Body of pancreas (tissue), 4 donors: Measurements from ENCODE around the gene ZBTB49. TPM values are rescaled to one million over a fixed set of nuclear protein-coding genes. Genes with fewer than 3 reads are reported as not detected.
"Not testable (repeated sequence)": the region's sequence is repeated elsewhere in the genome, so short reads cannot be mapped to it uniquely, and the experiment has no call there.

Experiments
- ATAC-seq: fragments of 150-250 bp; one replicate; pipeline ENCODE4 v1.9.1; 2016
- DNase-seq, 4 donors: peaks; one replicate each; pipeline ENCODE4 v3.0.0-alpha.2; 2019
- H3K27ac ChIP-seq, 4 donors: fragments of 200-600 bp; sonication (generic); 1 replicate in 3 of 4; 2 replicates in 1 of 4; pipeline versions ENCODE4 v1.5.1 to v1.6.1; 2016 to 2019; ENCODE audit warnings: mild to moderate bottlenecking in 1 of 4, mixed read lengths in 1 of 4, moderate library complexity in 1 of 4
- H3K27me3 ChIP-seq, 2 donors: fragments of 200-600 bp; sonication (generic); one replicate each; pipeline ENCODE4 v1.6.0; 2016; ENCODE audit warnings: mild to moderate bottlenecking in 1 of 2
- H3K36me3 ChIP-seq, 2 donors: fragments of 200-600 bp; sonication (generic); replicated peaks in 1 of 2; 2 replicates each; pipeline ENCODE4 v1.5.1; 2016; ENCODE audit warnings: low read depth in 2 of 2; ENCODE audit not compliant: insufficient read depth in 1 of 2
- H3K4me1 ChIP-seq: fragments of 200-600 bp; sonication (generic); one replicate; pipeline ENCODE4 v1.6.0; 2016
- H3K4me3 ChIP-seq, 2 donors: fragments of 200-600 bp; sonication (generic); 1 replicate in 1 of 2; 2 replicates in 1 of 2; pipeline ENCODE4 v1.5.1; 2016 to 2019
- H3K9me3 ChIP-seq, 3 donors: fragments of 200-600 bp; sonication (generic); 1 replicate in 2 of 3; 2 replicates in 1 of 3; pipeline ENCODE4 v1.5.1; 2016
- POLR2A ChIP-seq, 3 donors: fragments of 450-650 bp; IDR thresholded peaks; one replicate each; pipeline ENCODE4 v1.6.1; 2016; ENCODE audit warnings: antibody characterized with exemption in 3 of 3, mild to moderate bottlenecking in 2 of 3
- WGBS, 2 donors: methylation state at CpG; one replicate each; pipeline ENCODE4 v1.1.5; 2017; 5-methylcytosine and 5-hydroxymethylcytosine counted together
- intact Hi-C: fragments of 100-400 bp; cut with DNase I; formaldehyde crosslinking; loops from one replicate; pipeline ENCODE4 v1.15.1; 2023
- total RNA-seq, 2 donors: library from RNA; depleted of rRNA; stranded (reverse); fragments of >200 nt; gene quantifications; one replicate each; pipeline ENCODE4 v1.1.0, GENCODE V29; 2016
- TF ChIP-seq, protein P1 (sequence below), 7 experiments: fragments of 450-650 bp in 4 of 7; fragments of 200-600 bp in 3 of 7; sonication (generic) in 3 of 7; IDR thresholded peaks; one replicate each; pipeline ENCODE4 v1.5.1; 2016 to 2019; ENCODE audit warnings: antibody characterized with exemption in 7 of 7

ZBTB49 gene
- total RNA-seq, 2 donors from 2014 or later: 9.1 to 23.4 TPM

DNA sequence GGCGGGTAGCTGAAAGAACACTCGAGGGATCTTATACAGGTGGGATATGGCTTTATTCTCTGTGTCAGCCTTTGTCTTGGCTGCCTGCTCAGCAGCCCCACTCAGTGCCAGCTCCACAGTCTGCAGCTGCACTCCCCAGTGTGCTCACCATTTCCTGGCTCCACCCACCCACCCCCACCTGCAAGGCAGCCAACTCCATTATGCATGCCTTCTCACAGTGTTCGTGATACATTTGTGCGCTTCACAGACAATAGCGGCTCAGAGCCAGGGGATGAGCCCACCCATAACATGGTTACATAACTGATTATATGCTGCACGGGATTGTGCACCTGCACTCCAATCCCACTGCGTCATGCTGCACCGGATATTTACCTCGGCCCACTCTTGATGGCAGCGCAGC lies 33.3 kb upstream of the ZBTB49 start:
- ATAC-seq (no peak), DNase-seq (no peak)
- H3K27ac ChIP-seq: no peak overlapping the region
- H3K36me3 ChIP-seq: no peaks in the 10 kb centered on the region
- H3K27me3 ChIP-seq: no peaks in the 10 kb centered on the region
- intact Hi-C loops: no loop called here
- WGBS, 2 donors: 77 to 83% methylated on average over 10 of the region's 10 CpGs
- H3K9me3 ChIP-seq: no peaks in the 10 kb centered on the region
- no peak for TF ChIP-seq POLR2A (IDR thresholded peaks at IDR 0.05)
- TF ChIP-seq, protein P1, sequence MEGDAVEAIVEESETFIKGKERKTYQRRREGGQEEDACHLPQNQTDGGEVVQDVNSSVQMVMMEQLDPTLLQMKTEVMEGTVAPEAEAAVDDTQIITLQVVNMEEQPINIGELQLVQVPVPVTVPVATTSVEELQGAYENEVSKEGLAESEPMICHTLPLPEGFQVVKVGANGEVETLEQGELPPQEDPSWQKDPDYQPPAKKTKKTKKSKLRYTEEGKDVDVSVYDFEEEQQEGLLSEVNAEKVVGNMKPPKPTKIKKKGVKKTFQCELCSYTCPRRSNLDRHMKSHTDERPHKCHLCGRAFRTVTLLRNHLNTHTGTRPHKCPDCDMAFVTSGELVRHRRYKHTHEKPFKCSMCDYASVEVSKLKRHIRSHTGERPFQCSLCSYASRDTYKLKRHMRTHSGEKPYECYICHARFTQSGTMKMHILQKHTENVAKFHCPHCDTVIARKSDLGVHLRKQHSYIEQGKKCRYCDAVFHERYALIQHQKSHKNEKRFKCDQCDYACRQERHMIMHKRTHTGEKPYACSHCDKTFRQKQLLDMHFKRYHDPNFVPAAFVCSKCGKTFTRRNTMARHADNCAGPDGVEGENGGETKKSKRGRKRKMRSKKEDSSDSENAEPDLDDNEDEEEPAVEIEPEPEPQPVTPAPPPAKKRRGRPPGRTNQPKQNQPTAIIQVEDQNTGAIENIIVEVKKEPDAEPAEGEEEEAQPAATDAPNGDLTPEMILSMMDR (IDR thresholded peaks at IDR 0.05): no peak
- H3K4me3 ChIP-seq: no peak overlapping the region
- peaks cover 5% of the 10 kb centered on the region for H3K4me1 ChIP-seq

DNA sequence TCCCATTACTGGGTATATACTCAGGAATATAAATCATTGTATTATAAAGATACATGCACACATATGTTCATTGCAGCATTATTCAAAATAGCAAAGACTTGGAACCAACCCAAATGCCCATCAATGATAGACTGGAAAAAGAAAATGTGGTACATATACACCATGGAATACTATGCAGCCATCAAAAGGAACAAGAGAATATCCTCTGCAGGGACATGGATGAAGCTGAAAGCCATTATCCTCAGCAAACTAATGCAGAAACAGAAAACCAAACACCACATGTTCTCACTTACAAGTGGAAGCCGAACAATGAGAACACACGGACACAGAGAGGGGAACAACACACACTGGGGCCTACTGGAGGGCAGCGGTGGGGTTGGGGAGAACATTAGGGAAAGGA lies 32.3 kb upstream of the ZBTB49 start:
- H3K4me1 ChIP-seq, H3K36me3 ChIP-seq, H3K9me3 ChIP-seq, intact Hi-C loops, ATAC-seq, DNase-seq, H3K27ac ChIP-seq, H3K27me3 ChIP-seq, H3K4me3 ChIP-seq: not testable (repeated sequence)
- WGBS, 2 donors: 64 to 90% methylated on average over 3 of the region's 3 CpGs

DNA sequence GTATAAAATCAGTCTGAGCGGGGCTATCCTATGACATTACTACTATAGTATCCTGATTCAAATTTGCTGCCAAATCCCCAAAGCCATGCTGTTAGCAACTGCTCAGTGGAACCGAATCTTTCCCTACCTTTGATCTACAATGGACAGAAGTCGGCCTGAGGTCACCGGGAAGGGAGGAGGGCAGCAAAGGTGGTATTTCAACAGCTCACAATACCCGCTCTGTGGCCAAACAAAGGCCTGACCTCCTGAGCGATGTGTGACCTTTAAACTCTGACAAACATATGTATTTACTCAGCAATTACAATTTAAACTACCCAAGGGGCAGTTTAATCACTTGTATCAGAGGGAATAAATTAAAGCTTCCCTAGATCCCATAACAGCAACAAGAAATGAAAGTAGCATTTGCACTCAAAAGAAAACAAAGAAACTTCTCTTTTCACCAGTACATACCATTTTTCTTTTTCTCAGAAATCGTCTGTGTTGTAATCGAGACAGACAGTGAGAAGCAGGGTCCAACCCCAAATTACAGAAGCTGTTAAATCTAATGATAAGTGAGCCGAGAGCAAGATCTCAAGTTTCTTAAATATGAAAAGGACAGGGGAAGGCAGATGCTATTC lies 30.5 kb upstream of the ZBTB49 start:
- Histone ChIP-seq H3K27ac (peak overlapping the region in 1 of 4 donors; percentile 0), H3K9me3 (no peaks in the 10 kb centered on the region), H3K4me3 (no peak overlapping the region), H3K36me3 (no peaks in the 10 kb centered on the region), H3K4me1 (peaks cover 5% of the 10 kb centered on the region), H3K27me3 (no peaks in the 10 kb centered on the region)
- no peak for ATAC-seq
- 21 to 24% methylated on average over 9 of the region's 9 CpGs for WGBS, 2 donors
- DNase-seq: no peak
- intact Hi-C loops: loop anchor here (5.0 kb wide), 1 partner anchor 73 kb away; no protein-coding TSS in a partner anchor
- TF ChIP-seq, protein P1 (IDR thresholded peaks at IDR 0.05): no peak
- TF ChIP-seq POLR2A (IDR thresholded peaks at IDR 0.05): no peak

DNA sequence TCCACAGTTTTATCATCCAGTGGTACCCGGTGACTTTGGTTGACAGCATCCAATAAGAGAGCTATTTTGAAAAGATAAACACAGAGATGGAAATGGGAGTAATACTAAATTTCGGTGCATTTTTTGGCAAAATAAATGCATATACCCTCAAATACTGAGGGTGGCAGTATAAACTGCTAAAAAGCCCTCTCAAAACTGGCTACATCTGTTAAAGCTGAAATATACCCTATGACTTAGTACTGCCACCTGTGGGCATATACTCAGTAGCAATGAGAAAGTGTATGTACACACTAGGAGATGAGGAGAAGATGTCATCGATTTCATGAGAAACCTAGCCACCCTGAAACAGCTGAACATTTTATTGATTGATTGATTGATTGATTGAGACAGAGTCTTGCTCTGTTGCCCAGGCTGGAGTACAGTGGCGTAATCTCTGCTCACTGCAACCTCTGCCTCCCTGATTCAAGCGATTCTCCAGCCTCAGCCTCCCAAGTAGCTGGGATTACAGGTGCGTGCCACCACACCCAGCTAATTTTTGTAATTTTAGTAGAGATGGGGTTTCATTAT lies 29.8 kb upstream of the ZBTB49 start:
- Histone ChIP-seq H3K4me3 (no peak overlapping the region), H3K9me3 (no peaks in the 10 kb centered on the region), H3K36me3 (no peaks in the 10 kb centered on the region), H3K27me3 (no peaks in the 10 kb centered on the region), H3K4me1 (peaks cover 5% of the 10 kb centered on the region), H3K27ac (no peak overlapping the region)
- 64 to 72% methylated on average over 6 of the region's 6 CpGs for WGBS, 2 donors
- ATAC-seq (no peak), DNase-seq (peak in 1 of 4 donors; percentile 9)
- no peak for TF ChIP-seq POLR2A (IDR thresholded peaks at IDR 0.05)
- TF ChIP-seq, protein P1 (IDR thresholded peaks at IDR 0.05): peak in 4 of 7 experiments; percentile 15 to 44 (median 24)
- intact Hi-C loops: loop anchor here (5.0 kb wide), 1 partner anchor 72 kb away; no protein-coding TSS in a partner anchor

DNA sequence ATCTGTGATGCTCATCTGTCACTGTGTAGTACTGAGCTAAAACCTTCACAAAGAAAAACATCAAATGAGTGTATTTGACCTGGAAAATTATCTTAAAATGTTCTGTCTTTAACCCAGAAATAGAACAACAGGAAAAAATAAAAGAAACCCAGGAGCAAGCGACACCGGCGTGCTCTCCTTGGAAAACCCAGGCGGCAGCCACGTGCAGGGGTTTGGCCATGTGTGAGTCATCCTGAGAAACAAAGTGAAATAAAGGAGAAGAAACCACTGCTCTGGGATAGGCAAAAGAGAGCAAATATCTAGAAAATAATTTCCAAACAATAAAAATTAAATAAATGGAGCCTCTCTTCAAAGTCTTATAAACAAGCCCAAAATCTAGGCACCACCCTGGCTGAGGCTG lies 22.1 kb upstream of the ZBTB49 start:
- intact Hi-C loops: no loop called here
- Histone ChIP-seq H3K4me3 (no peak overlapping the region), H3K36me3 (peaks cover 0 to 4% of the 10 kb centered on the region in 2 donors), H3K9me3 (no peaks in the 10 kb centered on the region), H3K4me1 (no peaks in the 10 kb centered on the region), H3K27ac (peak overlapping the region in 1 of 4 donors; percentile 33), H3K27me3 (no peaks in the 10 kb centered on the region)
- 78 to 87% methylated on average over 5 of the region's 5 CpGs for WGBS, 2 donors
- no peak for TF ChIP-seq POLR2A (IDR thresholded peaks at IDR 0.05)
- TF ChIP-seq, protein P1 (IDR thresholded peaks at IDR 0.05): no peak
- ATAC-seq: no peak
- DNase-seq: no peak
